Aorta (tissue), 5 donors: ENCODE measurements around the gene LUC7L2. TPM values are rescaled to one million over a fixed set of nuclear protein-coding genes. Genes with fewer than 3 reads are reported as not detected.
"Not testable (repeated sequence)": the region's sequence is repeated elsewhere in the genome, so short reads cannot be mapped to it uniquely, and the experiment has no call there.

Experiments used
- ATAC-seq: fragments of 200-7000 bp; cut with Tn5 transposase; one replicate; pipeline ENCODE4 v1.9.1; 2022; ENCODE audit warnings: moderate library complexity; ENCODE audit not compliant: low FRiP score
- DNase-seq, 2 donors: peaks; one replicate each; pipeline ENCODE4 v3.0.0-alpha.2; 2020
- H3K27ac ChIP-seq, 2 donors: one replicate each; pipeline ENCODE4 v1.5.1; 2013; ENCODE audit warnings: low read length in 2 of 2, mild to moderate bottlenecking in 2 of 2, moderate library complexity in 2 of 2, control low read depth in 1 of 2, inconsistent platforms in 1 of 2, low read depth in 1 of 2
- H3K27me3 ChIP-seq, 2 donors: one replicate each; pipeline ENCODE4 v1.6.1; 2013; ENCODE audit warnings: control low read depth in 1 of 2, low read length in 1 of 2, mild to moderate bottlenecking in 1 of 2, moderate library complexity in 1 of 2; ENCODE audit not compliant: insufficient read depth in 2 of 2, control insufficient read depth in 1 of 2
- H3K36me3 ChIP-seq, 2 donors: one replicate each; pipeline ENCODE4 v1.6.1; 2013; ENCODE audit warnings: control low read depth in 1 of 2, low read length in 1 of 2, mild to moderate bottlenecking in 1 of 2; ENCODE audit not compliant: insufficient read depth in 2 of 2, control insufficient read depth in 1 of 2
- H3K4me1 ChIP-seq, 2 donors: one replicate each; pipeline ENCODE4 v1.6.1; 2013; ENCODE audit warnings: low read length in 2 of 2, control low read depth in 1 of 2, mild to moderate bottlenecking in 1 of 2, moderate library complexity in 1 of 2; ENCODE audit not compliant: insufficient read depth in 2 of 2, control insufficient read depth in 1 of 2
- H3K4me3 ChIP-seq, 2 donors: one replicate each; pipeline ENCODE4 v1.5.1; 2013; ENCODE audit warnings: low read length in 2 of 2, control low read depth in 1 of 2, mild to moderate bottlenecking in 1 of 2
- H3K9me3 ChIP-seq: one replicate; pipeline ENCODE4 v1.6.1; 2013; ENCODE audit warnings: mild to moderate bottlenecking, low read length; ENCODE audit not compliant: control insufficient read depth
- WGBS, 2 donors: extraction: QIAGEN DNeasy Blood & Tissue Kit; methylation state at CpG; one replicate each; pipeline ENCODE4 v1.1.7; 2013; 5-methylcytosine and 5-hydroxymethylcytosine counted together
- intact Hi-C, 2 donors: fragments of 100-400 bp; cut with DNase I; formaldehyde crosslinking; loops; one replicate each; pipeline versions ENCODE4 v1.14.2 to v1.15.0; 2022
- polyA plus RNA-seq, 2 donors: library from polyadenylated mRNA; stranded (reverse); fragments of 200-250 nt; gene quantifications; one replicate each; pipeline ENCODE4 v1.2.3, GENCODE V29; 2013
- total RNA-seq, 2 donors: library from RNA; stranded (reverse); fragmentation: NEBNext Ultra II Directional; extraction: Animal tissue kit (Norgen Biotek cat#: 25700); gene quantifications; one replicate each; pipeline ENCODE4 v1.2.1, GENCODE V29; 2021
- donor health status: healthy with polysubstance abuse.
- donor health status: Bipolar disorder and iron deficiency.
- donor health status: DM: no; HTN: no; CAD: no.
- donor health status: DM: no; HTN: no; CAD: no.
- donor health status: DM: yes; HTN: yes; CAD: no.

The LUC7L2 gene
- total and polyA plus RNA-seq, 4 donors = 37.4 to 121 (median 91.3) TPM

DNA sequence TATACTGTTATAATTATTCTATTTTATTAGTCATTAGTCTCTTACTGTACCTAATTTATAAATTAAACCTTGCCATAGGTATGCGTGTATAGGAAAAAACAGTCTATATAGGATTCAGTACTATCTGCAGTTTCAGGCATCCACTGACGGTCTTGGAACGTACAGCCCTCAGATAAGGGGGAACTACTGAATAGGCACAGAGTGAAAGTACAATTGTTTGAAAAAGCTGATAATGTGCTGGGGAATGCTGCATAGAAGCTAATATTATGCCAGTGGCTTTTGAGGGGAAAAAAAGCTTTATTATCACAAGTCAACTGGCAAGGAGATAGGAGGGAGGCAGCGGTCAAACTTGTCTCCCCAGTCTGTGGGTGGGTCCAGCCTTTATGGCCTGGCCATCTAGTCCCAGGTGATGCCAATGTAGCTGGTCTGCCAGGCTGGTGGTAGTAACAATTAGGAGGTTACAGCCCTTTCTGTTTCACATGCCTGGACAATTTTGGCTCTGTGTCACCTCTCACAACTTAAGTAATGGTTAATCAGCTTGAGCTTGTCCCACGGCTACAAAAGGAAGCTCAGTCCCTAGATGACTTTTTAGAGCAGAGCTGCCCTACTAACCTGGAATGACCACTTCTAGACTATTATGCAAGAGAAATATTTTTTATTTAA lies 26.9 kb upstream of the LUC7L2 start:
- 23 to 36% methylated on average over 5 of the region's 5 CpGs for whole genome bisulfite sequencing, 2 donors
- ATAC-seq (no peak), DNase-seq (no peak)
- no peak overlapping the region for H3K4me3 ChIP-seq
- no peaks in the 10 kb centered on the region for H3K4me1 ChIP-seq
- no peaks in the 10 kb centered on the region for H3K9me3 ChIP-seq
- intact Hi-C loops = no loop called here
- H3K27ac ChIP-seq = no peak overlapping the region
- no peaks in the 10 kb centered on the region for H3K36me3 ChIP-seq
- no peaks in the 10 kb centered on the region for H3K27me3 ChIP-seq

- intact Hi-C loops, H3K4me3 ChIP-seq, DNase-seq, H3K9me3 ChIP-seq, H3K27ac ChIP-seq, H3K36me3 ChIP-seq, H3K4me1 ChIP-seq, ATAC-seq, H3K27me3 ChIP-seq: not testable (repeated sequence)
- WGBS, 2 donors = 95 to 98% methylated on average over 13 of the region's 13 CpGs
These were observed 26.3 kb upstream of the LUC7L2 start for GRCh38 chr7:139333443-139333842.

DNA sequence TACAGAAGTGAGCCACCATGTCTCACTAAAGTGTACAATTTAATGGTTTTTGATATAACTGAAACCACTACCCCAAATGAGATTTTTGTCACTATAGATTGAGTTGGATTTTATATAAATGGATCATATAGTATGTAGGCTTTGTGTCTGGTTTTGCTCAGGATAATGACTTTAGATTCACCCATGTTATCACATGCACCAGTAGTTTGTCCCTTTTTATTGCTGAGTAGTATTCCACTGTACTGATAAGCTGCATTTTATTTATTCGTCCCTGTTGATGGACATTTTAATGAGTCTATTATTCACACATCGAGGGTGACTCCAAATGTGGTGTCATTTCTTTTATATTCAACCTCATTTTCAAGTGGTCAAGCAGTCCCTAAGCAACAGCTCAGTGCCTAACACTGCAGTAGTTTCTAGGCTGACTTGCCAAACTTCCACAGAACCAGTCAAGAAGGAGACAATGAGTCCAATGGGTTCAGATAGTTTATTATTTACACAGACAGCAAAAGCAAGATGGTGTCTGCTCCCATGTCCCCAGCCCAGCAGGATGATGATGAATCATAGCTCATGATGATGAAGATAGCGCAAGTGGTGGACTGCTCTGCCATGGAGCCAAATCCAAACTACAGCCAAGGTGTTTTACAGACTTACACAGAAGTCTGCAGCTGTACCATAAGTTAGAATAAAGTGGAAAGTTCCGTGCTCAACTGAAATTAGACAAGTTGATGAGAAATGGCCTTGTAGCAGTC lies 25.1 kb upstream of the LUC7L2 start:
- Histone ChIP-seq H3K36me3 (no peaks in the 10 kb centered on the region), H3K4me3 (no peak overlapping the region), H3K4me1 (no peaks in the 10 kb centered on the region), H3K9me3 (no peaks in the 10 kb centered on the region), H3K27me3 (no peaks in the 10 kb centered on the region), H3K27ac (no peak overlapping the region)
- intact Hi-C loops = no loop called here
- DNase-seq (no peak), ATAC-seq (no peak)
- WGBS, 2 donors = 82 to 87% methylated on average over 4 of the region's 4 CpGs

GRCh38 chr7:139339025-139339424 lies 20.7 kb upstream of the LUC7L2 start:
- intact Hi-C loops = no loop called here
- WGBS, 2 donors = 92 to 95% methylated on average over 2 of the region's 2 CpGs
- Histone ChIP-seq H3K27me3 (no peaks in the 10 kb centered on the region), H3K4me3 (no peak overlapping the region), H3K9me3 (no peaks in the 10 kb centered on the region), H3K4me1 (no peaks in the 10 kb centered on the region), H3K27ac (no peak overlapping the region), H3K36me3 (no peaks in the 10 kb centered on the region)
- ATAC-seq (no peak), DNase-seq (no peak)

DNA sequence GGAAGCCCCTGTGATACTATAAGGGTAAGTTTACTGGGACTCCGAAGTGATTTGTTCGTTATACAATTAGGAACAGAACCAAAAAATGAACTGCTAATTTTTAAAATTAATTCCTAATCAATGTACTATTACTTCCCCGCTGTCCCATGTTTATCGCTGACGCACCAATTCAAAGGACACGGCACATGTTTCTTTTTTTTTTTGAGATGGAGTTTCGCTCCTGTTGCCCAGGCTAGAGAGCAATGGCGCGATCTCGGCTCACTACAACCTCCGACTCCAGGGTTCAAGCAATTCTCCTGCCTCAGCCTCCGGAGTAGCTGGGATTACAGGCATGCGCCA lies 20.0 kb upstream of the LUC7L2 start:
- H3K4me1 ChIP-seq = no peaks in the 10 kb centered on the region
- intact Hi-C loops = loop anchor here (2.0 kb wide), 2 partner anchors 19 to 109 kb away; partner anchors contain the start of genes LUC7L2 (in 1 of the 2) and UBN2 (in 1 of the 2)
- 77 to 79% methylated on average over 13 of the region's 13 CpGs for WGBS, 2 donors
- ATAC-seq (no peak), DNase-seq (no peak)
- no peaks in the 10 kb centered on the region for H3K9me3 ChIP-seq
- no peak overlapping the region for H3K4me3 ChIP-seq
- H3K27ac ChIP-seq = peak overlapping the region in 1 of 2 donors; percentile 45
- H3K36me3 ChIP-seq = no peaks in the 10 kb centered on the region
- H3K27me3 ChIP-seq = no peaks in the 10 kb centered on the region

DNA sequence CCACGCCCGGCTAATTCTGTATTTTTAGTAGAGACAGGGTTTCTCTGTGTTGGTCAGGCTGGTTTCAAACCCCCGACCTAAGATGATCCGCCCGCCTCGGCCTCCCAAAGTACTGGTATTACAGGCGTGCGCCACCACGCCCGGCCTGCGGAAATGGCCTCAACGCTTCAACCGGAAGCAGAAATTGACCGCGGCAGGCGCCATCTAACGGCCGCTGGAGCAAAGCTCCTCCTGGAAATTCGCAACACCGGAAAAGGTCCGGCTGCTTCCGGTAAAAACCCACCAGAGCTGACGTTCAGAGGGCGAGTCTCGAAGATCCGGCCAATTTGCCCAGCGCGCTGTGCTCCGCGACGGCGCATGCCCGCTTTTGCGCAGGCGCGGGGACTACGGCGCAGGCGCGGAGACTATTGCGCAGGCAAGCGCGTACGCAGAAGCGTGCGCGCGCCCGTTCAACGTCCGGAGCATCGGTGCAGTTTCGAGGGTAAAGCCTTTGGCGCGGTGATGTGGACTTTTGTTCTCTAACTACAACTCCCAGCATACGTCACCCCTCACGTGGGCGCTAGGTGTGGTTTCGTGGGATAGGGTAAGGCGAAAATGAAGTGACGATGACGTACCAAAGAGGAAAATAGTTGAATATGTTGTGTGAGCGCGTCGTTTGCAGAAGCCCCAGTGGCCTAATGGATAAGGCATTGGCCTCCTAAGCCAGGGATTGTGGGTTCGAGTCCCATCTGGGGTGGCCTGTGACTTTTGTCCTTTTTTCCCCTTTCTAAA lies 19.5 kb upstream of the LUC7L2 start:
- Histone ChIP-seq H3K27me3 (no peaks in the 10 kb centered on the region), H3K9me3 (no peaks in the 10 kb centered on the region), H3K27ac (peak overlapping the region; percentile 87 to 95), H3K4me3 (peak overlapping the region; percentile 58 to 63), H3K4me1 (no peaks in the 10 kb centered on the region), H3K36me3 (no peaks in the 10 kb centered on the region)
- 2 to 3% methylated on average over 64 to 66 of the region's 66 CpGs for WGBS, 2 donors
- DNase-seq (peak; percentile 98 to 99), ATAC-seq (peak; percentile 94)
- intact Hi-C loops = loop anchor here (2.0 kb wide), 2 partner anchors 19 to 109 kb away; partner anchors contain the start of genes LUC7L2 (in 1 of the 2) and UBN2 (in 1 of the 2)

GRCh38 chr7:139340808-139341057 lies 19.0 kb upstream of the LUC7L2 start:
- Histone ChIP-seq H3K4me1 (no peaks in the 10 kb centered on the region), H3K27me3 (no peaks in the 10 kb centered on the region), H3K4me3 (peak overlapping the region; percentile 58 to 63), H3K9me3 (no peaks in the 10 kb centered on the region), H3K36me3 (no peaks in the 10 kb centered on the region), H3K27ac (peak overlapping the region; percentile 87 to 95)
- 1% methylated on average over 9 of the region's 9 CpGs for WGBS, 2 donors
- DNase-seq (peak; percentile 84 to 88), ATAC-seq (peak; percentile 34)
- intact Hi-C loops = loop anchor here (1.0 to 2.0 kb wide), 3 partner anchors 18 to 110 kb away; partner anchors contain the start of genes LUC7L2 (in 2 of the 2) and UBN2 (in 1 of the 2)

GRCh38 chr7:139341058-139341775 lies 18.5 kb upstream of the LUC7L2 start, which contains the start of gene FMC1:
Gene FMC1, plus strand, starts transcription at chr7:139341337. Its CDS starts 48 bp downstream, at chr7:139341385.
- H3K9me3 ChIP-seq = no peaks in the 10 kb centered on the region
- intact Hi-C loops = loop anchor here (1.0 to 2.0 kb wide), 3 partner anchors 18 to 110 kb away; partner anchors contain the start of genes LUC7L2 (in 2 of the 2) and UBN2 (in 1 of the 2)
- no peaks in the 10 kb centered on the region for H3K4me1 ChIP-seq
- H3K4me3 ChIP-seq = peak within 1 kb of the TSS; percentile 58 to 63
- WGBS, 2 donors = 0% methylated on average over 54 of the region's 54 CpGs
- DNase-seq = peak; percentile 96
- H3K27ac ChIP-seq = peak within 1 kb of the TSS; percentile 94 to 98
- H3K27me3 ChIP-seq = no peaks in the 10 kb centered on the region
- H3K36me3 ChIP-seq = no peaks in the 10 kb centered on the region
- peak; percentile 93 for ATAC-seq
